GM12865 (cell line): ENCODE data around the gene STK39.

Experiments used
- DNase-seq: peaks from one replicate; pipeline ENCODE4 v3.0.0; 2010; ENCODE audit warnings: low read depth
- H3K4me3 ChIP-seq: 2 replicates; pipeline ENCODE4 v1.5.1; 2011; ENCODE audit warnings: mild to moderate bottlenecking, low read depth, low read length, control low read depth
- TF ChIP-seq, protein P1 (sequence below): IDR thresholded peaks from 2 replicates; pipeline ENCODE4 v1.5.1; 2011; ENCODE audit warnings: low read length, control low read depth, low read depth, inconsistent platforms; ENCODE audit not compliant: insufficient read depth; ENCODE audit errors: missing control alignments

The STK39 gene

GRCh38 chr2:168184681-168185513 lies 62.5 kb downstream of the STK39 start:
- TF ChIP-seq, protein P1, sequence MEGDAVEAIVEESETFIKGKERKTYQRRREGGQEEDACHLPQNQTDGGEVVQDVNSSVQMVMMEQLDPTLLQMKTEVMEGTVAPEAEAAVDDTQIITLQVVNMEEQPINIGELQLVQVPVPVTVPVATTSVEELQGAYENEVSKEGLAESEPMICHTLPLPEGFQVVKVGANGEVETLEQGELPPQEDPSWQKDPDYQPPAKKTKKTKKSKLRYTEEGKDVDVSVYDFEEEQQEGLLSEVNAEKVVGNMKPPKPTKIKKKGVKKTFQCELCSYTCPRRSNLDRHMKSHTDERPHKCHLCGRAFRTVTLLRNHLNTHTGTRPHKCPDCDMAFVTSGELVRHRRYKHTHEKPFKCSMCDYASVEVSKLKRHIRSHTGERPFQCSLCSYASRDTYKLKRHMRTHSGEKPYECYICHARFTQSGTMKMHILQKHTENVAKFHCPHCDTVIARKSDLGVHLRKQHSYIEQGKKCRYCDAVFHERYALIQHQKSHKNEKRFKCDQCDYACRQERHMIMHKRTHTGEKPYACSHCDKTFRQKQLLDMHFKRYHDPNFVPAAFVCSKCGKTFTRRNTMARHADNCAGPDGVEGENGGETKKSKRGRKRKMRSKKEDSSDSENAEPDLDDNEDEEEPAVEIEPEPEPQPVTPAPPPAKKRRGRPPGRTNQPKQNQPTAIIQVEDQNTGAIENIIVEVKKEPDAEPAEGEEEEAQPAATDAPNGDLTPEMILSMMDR, result no peak
- DNase-seq, result no peak
- H3K4me3 ChIP-seq, result no peak overlapping the region

DNA sequence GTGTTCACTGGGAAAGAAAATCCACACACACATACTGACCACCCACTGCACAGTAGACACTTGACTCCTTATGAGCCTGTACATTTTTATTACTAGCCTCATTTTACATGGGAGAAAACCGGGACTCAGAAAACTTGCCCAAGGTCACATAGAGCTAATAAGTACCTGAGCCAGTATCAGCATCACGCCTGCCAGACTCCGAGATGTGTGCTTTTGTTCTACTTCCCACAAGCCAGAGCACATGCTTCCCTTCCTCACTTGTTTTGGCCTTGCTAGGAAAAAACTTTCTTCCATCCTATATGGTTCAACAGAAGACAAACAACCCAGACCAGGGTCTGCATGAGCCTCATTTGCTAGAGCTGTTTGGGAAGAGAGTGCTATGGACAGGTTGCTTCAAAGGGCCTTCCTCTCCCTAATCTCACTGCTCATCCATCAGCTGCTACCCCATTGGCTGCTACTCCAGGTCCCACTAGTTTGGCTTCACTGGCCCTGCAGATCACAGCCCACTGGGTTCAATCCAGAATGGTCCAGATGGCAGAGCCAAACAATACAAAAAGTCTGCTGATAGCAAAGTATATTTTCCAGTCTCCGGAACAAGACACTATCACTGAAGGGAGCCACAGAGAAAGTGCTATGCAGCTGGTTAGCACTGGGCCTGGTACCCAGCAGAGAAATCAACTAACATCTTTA lies 63.9 kb downstream of the STK39 start:
- no peak overlapping the region for H3K4me3 ChIP-seq
- no peak for DNase-seq
- TF ChIP-seq, protein P1, result no peak

- TF ChIP-seq, protein P1, result no peak
- no peak for DNase-seq
- H3K4me3 ChIP-seq, result no peak overlapping the region
These were observed 64.7 kb downstream of the STK39 start for GRCh38 chr2:168182550-168183249.

DNA sequence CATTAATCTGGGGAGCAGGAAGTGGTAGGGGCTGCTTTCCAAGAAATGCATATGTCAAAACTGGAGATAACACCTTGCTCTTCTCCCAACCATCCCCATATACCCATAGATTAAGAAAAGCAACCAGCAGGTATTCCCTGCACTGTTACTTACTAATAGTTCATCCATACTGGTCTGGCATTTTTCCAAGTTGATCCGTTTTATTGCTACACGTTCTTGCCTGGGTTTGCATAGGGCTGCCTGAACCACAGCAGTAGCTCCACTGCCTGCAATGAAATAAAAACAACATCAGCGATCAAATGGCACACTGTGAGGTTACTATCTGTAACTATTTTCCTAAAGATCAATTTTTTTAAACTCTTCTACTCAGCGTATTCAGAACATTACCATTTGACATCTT lies 65.6 kb downstream of the STK39 start:
- DNase-seq, result no peak
- H3K4me3 ChIP-seq, result no peak overlapping the region
- TF ChIP-seq, protein P1, result no peak

DNA sequence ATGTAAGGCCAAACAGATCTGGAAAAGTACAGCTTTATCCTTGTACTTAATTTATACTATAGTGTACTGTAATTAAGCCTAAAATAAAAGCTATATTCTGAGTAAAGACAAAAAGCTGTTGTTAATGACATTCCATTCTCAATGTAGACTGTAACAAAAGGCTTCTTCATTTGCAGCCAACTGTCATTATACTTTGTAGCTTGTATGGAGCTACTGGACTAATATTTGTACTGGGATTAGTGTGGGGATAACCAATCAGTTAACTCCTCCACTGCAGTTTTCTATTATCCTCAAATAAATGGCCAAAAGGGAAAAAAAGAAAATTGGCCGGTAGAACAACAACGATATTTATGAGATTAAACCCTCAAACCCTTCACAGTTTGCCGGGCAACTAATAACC lies 66.5 kb downstream of the STK39 start:
- no peak overlapping the region for H3K4me3 ChIP-seq
- TF ChIP-seq, protein P1, result no peak
- no peak for DNase-seq

DNA sequence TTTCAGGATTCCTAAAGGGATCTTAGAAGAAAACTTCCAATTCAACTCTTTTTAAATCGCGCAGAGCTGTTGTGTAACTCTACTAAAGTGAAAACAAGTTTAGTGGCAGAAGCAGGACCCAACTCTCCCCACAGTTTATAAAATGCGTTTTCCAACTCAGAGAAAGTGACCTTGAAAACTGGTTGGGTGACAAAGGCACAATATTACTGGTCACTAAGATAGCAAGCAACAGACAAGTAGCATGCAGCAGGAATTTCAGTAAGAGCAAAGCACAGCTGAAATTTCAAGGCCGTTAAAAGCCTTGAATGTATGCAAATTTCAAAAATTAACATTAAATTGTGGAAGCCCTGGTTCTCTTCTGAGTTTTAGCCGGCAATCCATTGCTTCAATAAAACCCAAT lies 66.9 kb downstream of the STK39 start:
- DNase-seq, result no peak
- TF ChIP-seq, protein P1, result no peak
- H3K4me3 ChIP-seq, result no peak overlapping the region
